Duodenal mucosa (tissue), 2 donors: ENCODE data around the gene GCKR.

ENCODE experiments used
- H3K27ac ChIP-seq: one replicate; pipeline ENCODE4 v1.7.0; 2013; ENCODE audit warnings: low read depth, low read length
- H3K27me3 ChIP-seq, 2 donors: one replicate each; pipeline ENCODE4 v1.7.0; 2013; ENCODE audit warnings: low read length in 2 of 2, control low read depth in 1 of 2; ENCODE audit not compliant: insufficient read depth in 2 of 2, control insufficient read depth in 1 of 2
- H3K36me3 ChIP-seq, 2 donors: one replicate each; pipeline ENCODE4 v1.7.0; 2013; ENCODE audit warnings: low read length in 2 of 2, control low read depth in 1 of 2; ENCODE audit not compliant: insufficient read depth in 2 of 2, control insufficient read depth in 1 of 2
- H3K4me1 ChIP-seq, 2 donors: one replicate each; pipeline ENCODE4 v1.7.0; 2013; ENCODE audit warnings: low read length in 2 of 2, control low read depth in 1 of 2; ENCODE audit not compliant: insufficient read depth in 2 of 2, control insufficient read depth in 1 of 2
- H3K4me3 ChIP-seq, 2 donors: one replicate each; pipeline ENCODE4 v1.7.0; 2013; ENCODE audit warnings: low read length in 2 of 2, low read depth in 1 of 2
- H3K9ac ChIP-seq, 2 donors: one replicate each; pipeline ENCODE4 v1.7.0; 2013; ENCODE audit warnings: low read length in 2 of 2, low read depth in 1 of 2
- H3K9me3 ChIP-seq, 2 donors: one replicate each; pipeline ENCODE4 v1.7.0; 2013; ENCODE audit warnings: low read length in 2 of 2, control low read depth in 1 of 2; ENCODE audit not compliant: control insufficient read depth in 1 of 2

Gene GCKR

GRCh38 chr2:27496357-27497287 lies at the start of gene GCKR:
GCKR (plus strand) TSS chr2:27496839; CDS start chr2:27496905, 66 bp downstream.
- Histone ChIP-seq H3K9me3 (no peaks in the 10 kb centered on the region), H3K9ac (no peak within 1 kb of the TSS), H3K27ac (no peak within 1 kb of the TSS), H3K36me3 (no peaks in the 10 kb centered on the region), H3K4me1 (peaks cover 19 to 22% of the 10 kb centered on the region in 2 donors), H3K4me3 (no peak within 1 kb of the TSS), H3K27me3 (peaks cover 17 to 21% of the 10 kb centered on the region in 2 donors)

GRCh38 chr2:27448381-27448780 lies 48.3 kb upstream of the GCKR start:
- no peak overlapping the region for H3K27ac ChIP-seq
- no peaks in the 10 kb centered on the region for H3K9me3 ChIP-seq
- H3K36me3 ChIP-seq = peaks cover 6 to 30% of the 10 kb centered on the region in 2 donors
- H3K9ac ChIP-seq = no peak overlapping the region
- H3K4me1 ChIP-seq = peaks cover 13 to 16% of the 10 kb centered on the region in 2 donors
- H3K27me3 ChIP-seq = no peaks in the 10 kb centered on the region
- H3K4me3 ChIP-seq = no peak overlapping the region

DNA sequence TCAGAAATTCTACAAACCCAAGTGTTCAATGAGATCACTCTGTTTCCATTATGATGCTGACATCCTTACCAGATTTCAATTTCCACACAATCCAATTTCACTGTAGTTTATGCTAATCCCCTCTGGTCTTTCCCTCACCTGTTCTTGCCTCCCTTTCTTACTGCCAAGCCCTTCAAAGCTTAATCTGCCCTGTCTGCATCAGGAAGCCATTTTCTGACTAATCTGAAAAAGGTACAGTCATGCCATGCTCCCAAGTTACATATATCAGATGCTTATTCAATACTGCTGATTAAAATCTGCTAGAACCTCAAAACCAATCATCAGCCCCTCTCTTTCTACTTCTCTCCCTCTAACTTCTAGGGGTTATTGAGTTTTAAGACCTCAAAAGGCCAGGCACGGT lies 45.5 kb upstream of the GCKR start:
- Histone ChIP-seq H3K9me3 (no peaks in the 10 kb centered on the region), H3K27ac (no peak overlapping the region), H3K36me3 (peaks cover 6 to 38% of the 10 kb centered on the region in 2 donors), H3K4me3 (no peak overlapping the region), H3K4me1 (no peaks in the 10 kb centered on the region), H3K27me3 (no peaks in the 10 kb centered on the region), H3K9ac (no peak overlapping the region)

DNA sequence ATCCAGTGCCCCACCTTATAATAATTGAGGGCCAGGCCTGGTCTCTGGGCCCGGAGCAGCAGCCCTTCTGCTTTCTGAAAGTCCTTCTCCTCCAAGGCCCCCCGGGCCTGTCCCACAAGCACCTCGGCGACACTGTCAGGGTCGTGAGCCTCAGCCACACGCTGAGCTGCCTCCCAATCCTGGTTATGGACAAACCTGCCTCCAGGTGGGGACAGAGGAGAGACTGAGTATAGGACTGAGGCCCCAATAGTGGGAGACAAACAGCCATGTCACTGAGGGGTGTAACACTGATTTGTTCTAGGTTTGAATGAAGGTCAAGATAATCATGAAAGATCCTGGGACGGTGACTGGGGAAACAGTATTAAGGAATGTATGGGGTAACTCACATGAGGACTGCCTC lies 42.7 kb upstream of the GCKR start:
- Histone ChIP-seq H3K9ac (no peak overlapping the region), H3K36me3 (peaks cover 9 to 49% of the 10 kb centered on the region in 2 donors), H3K27ac (no peak overlapping the region), H3K27me3 (no peaks in the 10 kb centered on the region), H3K9me3 (no peaks in the 10 kb centered on the region), H3K4me1 (no peaks in the 10 kb centered on the region), H3K4me3 (no peak overlapping the region)

GRCh38 chr2:27461118-27461517 lies 35.5 kb upstream of the GCKR start:
- Histone ChIP-seq H3K4me3 (no peak overlapping the region), H3K27me3 (no peaks in the 10 kb centered on the region), H3K27ac (no peak overlapping the region), H3K9ac (no peak overlapping the region), H3K36me3 (peaks cover 11 to 30% of the 10 kb centered on the region in 2 donors), H3K9me3 (no peaks in the 10 kb centered on the region), H3K4me1 (no peaks in the 10 kb centered on the region)

GRCh38 chr2:27464443-27464842 lies 32.2 kb upstream of the GCKR start:
- Histone ChIP-seq H3K4me1 (no peaks in the 10 kb centered on the region), H3K4me3 (no peak overlapping the region), H3K36me3 (peaks cover 6 to 7% of the 10 kb centered on the region in 2 donors), H3K27ac (no peak overlapping the region), H3K9me3 (no peaks in the 10 kb centered on the region), H3K9ac (no peak overlapping the region), H3K27me3 (no peaks in the 10 kb centered on the region)

GRCh38 chr2:27471961-27472360 lies 24.7 kb upstream of the GCKR start:
- Histone ChIP-seq H3K9ac (no peak overlapping the region), H3K36me3 (peaks cover under 1 to 23% of the 10 kb centered on the region in 2 donors), H3K27ac (no peak overlapping the region), H3K4me3 (no peak overlapping the region), H3K9me3 (no peaks in the 10 kb centered on the region), H3K4me1 (no peaks in the 10 kb centered on the region), H3K27me3 (no peaks in the 10 kb centered on the region)

DNA sequence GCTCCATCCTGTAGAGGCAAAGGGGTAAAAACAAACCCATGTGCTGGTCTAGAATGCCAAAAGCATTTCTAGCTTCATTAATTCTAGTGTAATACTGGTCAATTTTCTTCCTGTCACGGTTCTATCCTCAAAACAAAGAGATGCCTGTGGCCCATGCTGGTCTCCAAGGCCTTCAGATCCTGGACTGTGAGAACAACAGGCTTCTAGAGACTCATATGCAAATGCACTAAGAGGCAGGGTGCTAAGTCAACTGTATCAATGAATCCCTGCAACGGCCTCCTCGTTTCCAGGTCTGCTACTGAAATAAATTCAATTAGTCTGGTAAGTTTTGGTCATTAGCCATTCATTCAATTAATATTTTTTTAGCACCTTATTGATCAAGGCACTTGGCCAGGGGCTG lies 11.1 kb upstream of the GCKR start:
- H3K9ac ChIP-seq = no peak overlapping the region
- H3K4me1 ChIP-seq = peaks cover 11 to 16% of the 10 kb centered on the region in 2 donors
- no peaks in the 10 kb centered on the region for H3K27me3 ChIP-seq
- no peak overlapping the region for H3K4me3 ChIP-seq
- H3K27ac ChIP-seq = no peak overlapping the region
- peaks cover 5 to 12% of the 10 kb centered on the region in 2 donors for H3K36me3 ChIP-seq
- H3K9me3 ChIP-seq = no peaks in the 10 kb centered on the region

GRCh38 chr2:27489118-27489497 lies 7.5 kb upstream of the GCKR start:
- H3K4me3 ChIP-seq = peak overlapping the region; percentile 82 to 88
- peaks cover 3 to 4% of the 10 kb centered on the region in 2 donors for H3K27me3 ChIP-seq
- no peaks in the 10 kb centered on the region for H3K36me3 ChIP-seq
- H3K27ac ChIP-seq = no peak overlapping the region
- peak overlapping the region; percentile 71 to 85 for H3K9ac ChIP-seq
- no peaks in the 10 kb centered on the region for H3K9me3 ChIP-seq
- peaks cover 11 to 16% of the 10 kb centered on the region in 2 donors for H3K4me1 ChIP-seq

GRCh38 chr2:27489498-27490397 lies 6.9 kb upstream of the GCKR start, which contains the start of gene IFT172:
IFT172 (minus strand) TSS chr2:27489743; CDS start chr2:27489653, 90 bp downstream.
- H3K27me3 ChIP-seq = peaks cover 9 to 10% of the 10 kb centered on the region in 2 donors
- no peaks in the 10 kb centered on the region for H3K9me3 ChIP-seq
- peak within 1 kb of the TSS; percentile 71 to 85 for H3K9ac ChIP-seq
- no peak within 1 kb of the TSS for H3K27ac ChIP-seq
- H3K36me3 ChIP-seq = no peaks in the 10 kb centered on the region
- peak within 1 kb of the TSS; percentile 82 to 88 for H3K4me3 ChIP-seq
- peaks cover 11 to 19% of the 10 kb centered on the region in 2 donors for H3K4me1 ChIP-seq
